CD4-positive, alpha-beta T cell treated with Interleukin-17A for 1 hour (primary cell): ENCODE data around the gene NDUFB4.

Experiments used
- DNase-seq: peaks from one replicate; pipeline ENCODE4 v3.0.0-alpha.2; 2020

NDUFB4 gene

DNA sequence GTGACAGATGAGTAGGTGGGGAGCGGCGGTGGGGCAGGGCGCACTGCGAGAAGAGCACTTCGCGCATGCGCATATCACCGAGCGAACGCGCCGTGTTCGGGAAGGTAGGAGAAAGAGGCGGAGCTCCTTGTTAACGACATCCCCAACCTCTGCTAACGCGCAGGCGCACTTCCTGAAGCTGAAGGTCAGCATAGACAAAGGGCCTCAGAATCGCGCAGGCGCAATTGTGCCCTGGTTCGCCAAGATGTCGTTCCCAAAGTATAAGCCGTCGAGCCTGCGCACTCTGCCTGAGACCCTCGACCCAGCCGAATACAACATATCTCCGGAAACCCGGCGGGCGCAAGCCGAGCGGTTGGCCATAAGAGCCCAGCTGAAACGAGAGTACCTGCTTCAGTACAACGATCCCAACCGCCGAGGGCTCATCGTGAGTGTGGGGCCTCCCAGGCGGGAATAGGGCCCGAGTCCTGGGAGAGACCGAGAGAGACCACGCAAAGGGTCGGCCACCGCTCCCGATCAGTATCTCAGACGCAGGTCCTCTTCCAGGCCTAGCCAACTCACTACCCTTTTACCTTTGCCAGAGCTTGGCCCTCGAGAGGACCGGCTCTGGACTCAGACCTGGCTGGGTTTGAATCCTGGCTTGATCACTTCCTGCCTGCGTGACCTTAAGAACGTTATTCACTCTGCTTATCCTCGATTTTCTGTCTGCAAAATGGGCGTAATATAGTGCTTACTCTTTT is at the start of gene NDUFB4:
TSS of gene NDUFB4 (plus strand) at position 221 of the 737 bp plus-strand sequence. CDS start at position 245, 24 bp downstream.
- DNase-seq, result peak; percentile 97

DNA sequence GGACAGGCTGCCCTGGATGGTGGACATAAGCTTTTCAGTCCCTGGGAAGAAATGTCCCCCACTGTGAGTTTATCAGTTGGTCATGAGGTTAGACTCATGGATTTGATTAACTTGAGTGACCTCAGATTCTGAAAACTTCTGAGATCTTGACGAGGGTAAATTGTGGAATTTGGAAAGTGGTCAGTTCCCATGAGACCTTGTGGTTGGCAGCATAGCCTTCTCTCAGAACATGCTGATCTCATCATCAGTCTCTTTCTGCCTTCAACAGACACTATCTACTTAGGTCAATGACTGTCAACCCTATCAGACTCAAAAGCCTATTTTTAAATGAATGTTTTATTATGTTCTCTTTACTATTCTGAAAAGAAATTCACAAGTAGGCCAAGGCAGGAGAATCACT is 45.6 kb upstream of the NDUFB4 start:
- DNase-seq, result no peak

DNA sequence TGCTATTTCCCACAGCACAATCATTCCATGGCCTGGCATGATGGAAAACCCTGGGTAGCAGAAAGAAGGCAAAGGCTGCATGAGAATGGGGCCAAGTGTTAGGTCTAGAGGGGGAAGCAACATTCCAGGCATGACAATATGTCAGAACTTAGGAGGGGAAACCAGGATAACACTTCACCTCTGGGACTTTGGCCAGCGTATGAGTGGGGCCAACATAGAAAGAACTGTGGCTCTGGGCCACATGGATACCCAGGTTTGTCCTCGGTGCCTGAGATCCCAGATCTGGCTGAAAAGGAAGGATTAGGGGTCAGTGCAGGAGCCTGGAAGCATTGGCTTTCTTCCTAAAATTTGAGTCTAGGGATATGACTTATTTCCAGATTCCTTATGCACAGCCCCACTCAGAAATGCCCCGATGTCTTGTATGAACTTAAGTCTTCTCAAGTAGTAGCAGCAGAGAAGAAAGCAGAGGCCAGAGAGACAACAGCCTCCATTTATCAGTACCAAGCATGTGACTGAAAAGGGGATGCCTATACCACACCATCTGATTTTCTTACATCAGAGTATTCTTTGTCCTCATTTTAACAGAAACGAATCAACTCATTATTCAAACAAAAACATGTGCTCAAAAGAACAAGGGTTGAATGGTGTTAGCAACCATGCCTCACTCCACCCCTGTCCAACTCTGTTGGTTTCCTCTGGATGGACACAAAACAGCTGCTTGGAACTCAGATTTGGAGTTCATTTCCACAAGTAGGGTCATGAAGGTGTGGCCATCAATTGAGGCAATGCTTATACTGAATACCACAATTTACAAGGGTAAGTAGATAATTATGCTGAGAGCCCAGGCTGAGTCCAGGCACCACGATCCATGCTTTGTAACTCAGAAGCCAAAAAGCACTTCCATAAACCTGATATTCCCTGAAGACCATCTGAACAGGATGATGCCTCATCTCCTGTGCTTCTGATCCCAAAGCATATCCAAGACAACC is 43.7 kb upstream of the NDUFB4 start:
- no peak for DNase-seq

DNA sequence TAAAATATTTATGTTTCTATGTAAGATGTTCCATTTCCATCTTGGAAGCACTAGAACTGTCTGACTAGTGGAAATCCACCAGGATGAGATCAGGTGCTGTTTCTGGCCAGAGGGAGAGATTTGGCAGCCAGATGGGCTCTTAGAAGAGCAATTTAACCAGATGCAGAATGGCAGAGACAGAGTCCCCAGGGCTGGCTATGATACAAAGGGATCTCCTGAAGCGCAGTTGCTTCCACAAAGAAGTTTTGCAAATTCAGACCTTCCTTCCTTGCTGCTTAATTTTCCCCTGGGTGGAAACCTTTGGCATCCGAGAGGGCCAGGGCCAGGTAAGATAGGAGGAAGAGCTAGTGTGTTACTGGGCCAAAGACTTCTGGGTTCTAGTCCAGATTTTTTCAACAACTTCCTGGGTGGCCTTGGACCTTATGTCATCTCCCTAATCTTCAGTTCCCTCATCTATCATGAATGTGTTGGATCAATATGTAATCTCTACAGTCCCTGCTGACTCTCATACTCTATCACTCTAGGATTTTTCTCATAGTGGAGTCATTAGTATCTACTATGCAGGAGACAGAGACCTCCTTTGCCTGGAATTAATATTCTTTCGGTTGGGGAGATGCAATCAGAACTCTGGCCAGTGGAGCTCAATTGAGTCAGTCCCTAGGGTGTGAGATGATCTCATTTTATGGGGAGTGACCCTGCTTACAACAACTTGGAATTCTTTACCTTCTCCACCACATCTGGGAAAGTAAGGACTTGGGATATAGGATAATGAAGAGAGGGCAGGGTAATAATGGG is 41.1 kb upstream of the NDUFB4 start:
- DNase-seq, result no peak

DNA sequence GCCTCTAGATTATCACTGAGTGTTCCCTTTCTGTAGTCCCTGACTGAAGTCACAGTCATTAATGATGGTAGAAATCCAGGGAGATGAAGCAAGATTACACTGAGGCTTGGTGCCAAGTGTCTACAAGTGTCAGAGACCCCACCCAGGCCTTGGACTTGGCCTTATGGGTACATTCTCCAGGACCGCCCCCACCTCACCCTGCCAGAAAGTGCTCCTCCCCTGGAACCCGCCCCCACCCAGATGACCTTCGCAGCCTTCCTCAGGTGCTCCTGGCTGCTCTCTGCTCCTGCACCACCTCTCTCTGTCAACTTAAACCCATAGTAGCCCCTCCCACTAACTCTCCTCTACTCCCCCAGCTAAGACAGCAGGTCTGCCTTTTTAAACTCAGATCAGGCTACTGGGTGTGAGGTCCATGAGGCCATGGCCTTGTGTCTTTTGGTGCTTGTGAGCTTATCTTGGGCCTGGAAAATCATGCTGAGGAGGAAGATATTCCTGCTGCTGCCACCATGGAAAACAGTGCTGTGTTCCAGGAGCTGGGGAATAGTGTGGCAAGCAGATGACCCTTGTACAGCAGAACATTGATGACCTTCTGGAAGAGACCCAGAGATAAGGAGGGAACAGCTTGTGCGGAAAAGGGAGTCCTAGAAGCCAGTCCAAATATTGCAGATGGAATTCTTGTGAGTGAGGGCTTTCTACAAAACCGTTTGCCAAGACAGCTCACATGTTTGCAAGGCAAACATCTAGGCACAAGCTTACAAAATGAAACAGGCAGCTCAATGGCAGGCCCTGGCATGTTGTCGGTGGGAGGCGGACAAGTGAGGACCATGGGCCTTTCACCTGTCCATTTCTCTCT is 40.3 kb upstream of the NDUFB4 start:
- no peak for DNase-seq

DNA sequence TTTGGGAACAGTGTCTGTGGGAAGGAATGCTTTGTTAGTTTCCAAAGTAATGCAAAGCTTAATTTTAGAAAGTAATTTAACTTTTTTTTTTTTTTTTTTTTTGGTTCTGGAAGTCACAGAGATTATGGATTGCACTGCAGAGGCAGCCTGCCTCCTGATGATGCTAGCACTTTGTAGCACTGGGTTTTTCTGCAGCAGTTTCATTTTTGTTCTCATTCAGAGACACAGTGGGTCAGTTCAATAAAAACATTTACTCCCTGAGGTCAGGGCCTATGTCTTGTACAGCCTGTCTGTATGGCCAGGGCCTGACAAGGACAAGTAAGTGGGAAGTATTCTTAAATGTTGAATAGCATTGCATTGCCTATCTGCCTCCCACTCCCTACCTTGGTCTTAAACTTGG is 39.0 kb upstream of the NDUFB4 start:
- no peak for DNase-seq

DNA sequence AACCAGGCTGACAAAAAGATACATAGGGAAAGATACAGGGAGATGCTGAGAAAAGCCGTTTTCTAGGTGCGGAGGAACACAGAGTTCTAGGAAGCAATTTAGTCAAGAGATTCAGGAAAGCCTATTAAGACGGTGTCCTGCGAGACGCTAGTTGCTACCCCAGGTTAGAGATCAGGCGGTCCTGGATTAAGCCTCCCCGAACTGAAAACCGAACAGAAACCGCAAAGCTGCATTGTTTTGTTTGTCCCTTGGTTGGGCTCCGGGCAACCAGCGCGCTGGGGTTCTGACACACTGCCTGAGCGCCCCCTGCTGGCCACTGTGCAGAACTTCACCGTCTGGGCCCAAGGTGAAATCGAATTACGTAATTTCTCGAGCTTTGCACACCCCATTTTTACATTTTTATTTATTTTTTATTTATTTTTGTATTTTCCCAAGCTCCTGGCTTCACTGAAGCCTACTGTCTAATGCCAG is 37.3 kb upstream of the NDUFB4 start:
- peak; percentile 93 for DNase-seq

DNA sequence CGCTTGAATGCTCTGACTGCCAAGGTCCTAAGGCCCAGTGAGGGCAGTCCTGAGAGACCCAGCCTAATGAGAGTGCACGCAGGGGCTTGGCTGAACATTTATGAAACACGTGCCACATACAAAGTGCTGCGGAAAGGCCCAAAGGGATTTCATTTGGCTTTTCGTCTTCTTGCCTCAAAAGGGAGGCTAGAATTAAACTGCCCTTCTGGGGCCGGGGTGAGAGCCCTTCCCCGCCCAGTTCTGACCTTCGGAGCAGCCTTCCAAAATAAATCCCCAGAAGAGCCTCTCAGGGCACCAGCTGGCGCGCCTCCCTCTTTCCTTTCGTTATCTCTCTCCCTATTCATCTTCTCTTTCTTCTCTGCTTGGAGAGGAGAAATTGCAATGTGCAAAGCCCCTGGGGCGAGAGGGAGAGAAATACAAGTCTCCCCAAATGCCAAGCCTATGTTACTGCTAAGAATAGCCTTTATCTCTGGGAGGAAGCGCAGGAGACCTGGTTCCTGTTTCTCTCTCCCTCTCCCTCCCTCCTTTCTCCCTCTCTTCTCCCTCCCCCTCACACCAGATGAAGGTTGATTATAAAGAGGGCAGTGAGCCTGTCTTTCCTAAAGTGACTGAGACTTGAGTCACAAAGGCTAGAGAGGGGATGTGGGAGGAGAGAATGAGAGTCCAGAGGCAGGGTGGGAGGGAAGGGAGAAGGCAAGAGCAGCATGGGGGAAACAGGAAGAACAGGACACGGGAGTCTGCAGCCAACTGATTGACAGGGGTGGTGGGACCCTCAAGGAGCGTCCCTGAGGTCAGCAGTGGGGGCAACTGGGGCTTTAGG is 36.7 kb upstream of the NDUFB4 start:
- DNase-seq, result no peak

DNA sequence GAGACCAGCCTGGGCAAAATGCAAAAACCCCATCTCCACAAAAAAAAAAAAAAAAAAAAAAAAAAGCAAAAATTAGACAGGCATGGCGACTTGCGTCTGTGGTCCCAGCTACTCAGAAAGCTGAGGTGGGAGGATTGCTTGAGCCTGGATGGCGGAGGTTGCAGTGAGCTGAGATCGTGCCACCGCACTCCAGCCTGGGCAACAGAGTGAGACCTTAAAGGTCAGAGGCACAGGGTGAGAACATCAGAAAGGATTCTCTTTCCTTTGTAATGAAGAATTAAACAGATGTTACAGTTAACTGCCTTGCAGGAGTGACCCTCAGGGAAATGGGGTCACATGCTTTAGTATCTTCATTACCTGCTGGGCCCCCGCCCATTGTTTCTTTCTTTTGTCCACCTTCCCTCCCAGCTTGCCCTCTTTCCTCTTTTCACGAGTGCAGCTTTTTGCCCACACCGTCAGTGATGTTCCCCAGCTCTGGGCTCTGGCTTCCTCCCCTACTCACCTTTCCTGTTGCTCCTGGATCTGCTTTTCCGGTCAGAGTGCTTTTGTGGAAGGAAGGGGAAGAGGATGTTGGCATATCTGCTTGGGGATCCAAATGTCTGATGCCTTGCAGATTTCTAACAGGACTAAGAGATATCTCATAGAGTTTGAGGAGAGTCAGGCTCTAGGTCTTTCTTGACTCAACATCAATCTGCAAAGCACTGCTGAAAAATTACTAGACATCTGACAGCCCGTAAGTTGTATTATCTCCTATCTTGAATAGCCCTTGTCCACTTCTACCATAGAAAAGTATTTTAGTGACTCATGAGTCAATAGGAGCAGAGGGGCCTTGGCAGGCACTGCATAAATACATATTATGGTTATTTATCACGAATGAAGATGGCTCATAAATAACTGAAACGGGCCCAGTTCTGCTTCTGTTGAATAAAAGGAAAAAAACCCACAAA is 35.6 kb upstream of the NDUFB4 start:
- DNase-seq, result no peak

DNA sequence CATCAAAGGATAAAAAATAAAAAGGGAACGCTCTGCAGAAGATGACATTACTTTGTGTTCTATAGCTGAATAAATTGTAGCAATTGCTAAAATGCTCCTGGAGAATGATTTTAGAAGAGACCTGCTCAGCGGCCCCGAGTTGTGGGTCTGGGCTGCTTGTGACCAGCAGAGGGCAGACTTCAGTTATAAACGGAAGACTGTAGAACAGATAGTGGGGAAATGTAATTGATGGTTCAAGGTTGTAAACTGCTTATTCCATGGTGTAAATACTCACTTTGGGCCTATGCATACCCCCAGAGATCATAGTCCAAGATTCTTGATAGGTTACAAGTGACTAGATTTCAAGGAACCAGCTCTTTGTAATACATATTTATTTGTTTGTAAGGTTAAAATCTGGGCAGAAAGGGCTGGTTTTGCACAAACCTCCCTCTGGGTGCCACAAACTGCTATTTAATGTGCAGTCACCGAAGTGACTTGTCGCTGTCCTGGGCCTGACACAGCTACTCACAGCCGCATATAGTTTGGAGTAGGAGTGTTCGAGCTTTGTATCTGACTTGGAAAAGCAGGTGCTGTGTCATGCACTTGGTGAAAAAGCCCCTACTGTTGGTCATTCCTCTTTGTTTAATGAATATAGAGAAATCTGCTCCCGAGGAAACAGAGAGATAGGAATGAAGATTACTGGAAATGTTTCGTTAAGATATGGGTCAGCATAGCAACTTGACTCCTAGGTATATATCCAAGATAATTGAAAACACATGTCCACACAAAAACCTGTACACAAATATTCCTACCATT is 34.7 kb upstream of the NDUFB4 start:
- peak; percentile 80 for DNase-seq

DNA sequence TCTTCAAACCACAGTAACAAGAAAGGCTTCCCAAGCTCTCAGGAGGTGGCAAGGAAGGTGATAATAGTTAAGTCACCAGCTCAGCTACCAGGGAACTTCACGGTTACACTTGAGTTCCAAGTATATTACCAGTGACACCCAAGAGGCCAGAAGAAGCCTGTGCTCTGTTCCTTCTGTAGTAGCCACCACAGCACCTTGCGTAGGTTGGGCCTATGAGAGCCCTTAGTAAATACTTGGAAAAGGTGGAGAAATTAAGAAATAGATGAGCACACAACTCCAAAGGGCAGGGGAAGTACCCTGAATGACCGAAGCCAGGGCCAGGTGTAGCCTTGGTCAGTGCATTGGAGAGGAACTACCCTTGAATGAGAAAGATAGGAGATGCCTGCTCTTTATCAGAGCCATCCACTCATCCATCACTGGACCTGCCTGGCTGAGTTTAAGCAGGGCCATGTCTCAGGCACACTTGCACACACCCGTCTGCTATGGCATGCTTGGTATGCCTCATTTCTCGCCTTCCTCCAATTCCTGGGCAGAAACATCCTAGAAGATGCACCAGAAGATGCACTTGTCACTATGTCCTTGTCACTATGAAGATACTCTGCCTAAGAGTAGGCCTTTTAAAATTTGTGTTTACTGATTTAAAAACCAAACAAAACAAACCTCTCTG is 32.6 kb upstream of the NDUFB4 start:
- DNase-seq, result no peak

DNA sequence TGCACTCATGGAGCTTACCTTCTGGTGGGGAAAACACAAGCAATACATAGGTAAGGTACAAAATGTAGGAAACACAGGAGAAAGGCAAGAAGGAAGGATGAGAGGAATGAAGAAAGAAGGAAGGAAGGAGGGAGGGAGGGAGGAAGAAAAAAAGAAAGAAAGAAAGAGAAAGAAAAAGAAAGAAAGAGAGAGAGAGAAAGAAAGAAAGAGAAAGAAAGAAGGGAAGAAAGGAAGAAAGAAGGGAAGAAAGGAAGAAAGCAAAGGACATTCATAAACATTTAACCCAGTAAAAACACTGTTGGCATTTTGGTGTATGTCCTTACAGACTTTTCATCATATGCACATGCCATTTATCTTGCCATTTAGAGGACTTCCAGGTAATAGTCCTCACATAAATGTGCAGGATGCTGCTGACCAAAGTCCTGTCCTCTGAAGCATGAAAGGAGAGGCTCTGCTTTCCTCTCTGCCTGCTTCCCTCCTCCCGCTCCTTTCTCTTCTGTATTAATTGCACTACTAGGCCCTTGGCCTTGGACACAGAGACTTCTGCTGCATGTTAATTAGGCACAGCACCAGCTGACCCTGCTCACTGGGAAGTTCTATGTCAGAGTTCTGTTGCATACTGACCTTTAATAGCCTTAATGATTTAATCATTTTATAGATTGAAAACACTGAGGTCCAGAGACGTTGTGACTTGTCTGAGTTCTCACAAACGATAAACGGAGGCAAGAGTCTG is 29.7 kb upstream of the NDUFB4 start:
- no peak for DNase-seq

DNA sequence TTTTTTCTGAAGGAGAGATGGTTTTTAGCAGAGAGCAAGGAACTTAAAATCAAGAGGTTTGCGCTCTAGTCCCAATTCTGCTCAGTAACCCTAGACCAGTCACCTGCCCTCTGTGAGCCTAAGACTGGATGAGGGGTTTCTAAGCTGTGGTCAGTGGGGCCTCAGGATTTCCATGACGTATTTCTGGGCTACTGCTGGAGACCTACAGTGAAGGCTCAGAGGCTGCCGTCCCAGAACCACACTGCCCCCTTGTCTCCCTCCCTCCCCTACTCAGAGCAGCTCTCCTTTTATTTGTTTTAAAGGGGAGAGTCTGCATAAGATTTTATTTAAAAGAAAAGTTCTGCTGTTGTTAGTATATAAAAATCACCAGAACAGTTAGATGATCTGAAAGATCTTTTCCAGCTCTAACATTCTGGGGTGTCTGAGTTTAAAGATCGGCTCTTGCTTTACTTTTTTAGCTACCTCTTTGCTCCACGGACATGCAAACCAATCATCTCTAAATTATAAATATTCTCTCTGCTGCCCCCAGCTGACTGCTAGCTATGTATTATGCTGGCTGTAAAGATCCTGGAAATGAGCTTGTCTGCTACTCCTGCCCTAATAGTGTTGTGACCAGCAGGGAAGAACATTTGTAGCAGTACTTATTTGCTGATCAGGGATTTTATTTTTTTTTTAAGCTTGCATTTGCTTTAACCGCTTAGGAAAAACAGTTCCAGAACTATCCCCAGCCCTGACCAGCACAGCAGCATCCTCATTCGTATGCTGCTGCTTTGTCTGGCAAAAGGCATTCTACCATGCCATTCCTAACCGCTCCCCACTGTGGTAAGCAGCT is 28.6 kb upstream of the NDUFB4 start:
- DNase-seq, result peak; percentile 24

DNA sequence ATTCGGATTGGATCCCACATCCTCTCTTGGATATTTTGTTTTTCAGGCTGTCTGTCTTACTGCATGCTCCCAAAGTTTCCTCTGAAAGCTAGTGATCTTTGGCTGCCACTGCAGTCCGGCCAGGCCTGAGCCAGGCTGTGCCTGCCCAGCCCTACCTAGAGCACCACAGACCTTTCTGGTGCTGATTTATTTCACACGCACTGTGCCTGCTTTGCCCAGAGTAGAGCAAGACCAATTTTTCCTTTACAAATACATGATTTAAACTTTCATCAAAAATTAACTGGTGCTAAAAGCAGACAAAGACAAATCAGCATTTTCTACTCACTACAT is 28.0 kb upstream of the NDUFB4 start:
- no peak for DNase-seq

DNA sequence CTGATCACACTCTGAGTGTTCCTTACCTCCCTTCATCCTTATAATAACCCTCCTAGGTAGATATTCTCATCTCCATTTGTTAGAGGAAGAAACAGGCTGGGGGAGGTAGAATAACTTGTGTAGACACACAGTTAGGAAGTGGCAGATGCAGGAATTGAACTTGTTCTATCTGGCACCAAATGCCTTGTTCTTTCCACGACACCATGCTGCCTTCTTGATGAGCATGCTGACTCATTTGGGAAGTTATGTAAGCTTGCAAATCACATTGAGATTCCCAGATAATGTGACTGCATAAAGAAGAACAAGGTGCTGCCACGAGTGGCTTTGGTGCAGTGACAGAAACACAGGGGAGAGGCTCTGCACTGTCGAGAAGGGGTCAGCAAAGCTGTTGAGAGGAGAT is 27.5 kb upstream of the NDUFB4 start:
- DNase-seq, result no peak

DNA sequence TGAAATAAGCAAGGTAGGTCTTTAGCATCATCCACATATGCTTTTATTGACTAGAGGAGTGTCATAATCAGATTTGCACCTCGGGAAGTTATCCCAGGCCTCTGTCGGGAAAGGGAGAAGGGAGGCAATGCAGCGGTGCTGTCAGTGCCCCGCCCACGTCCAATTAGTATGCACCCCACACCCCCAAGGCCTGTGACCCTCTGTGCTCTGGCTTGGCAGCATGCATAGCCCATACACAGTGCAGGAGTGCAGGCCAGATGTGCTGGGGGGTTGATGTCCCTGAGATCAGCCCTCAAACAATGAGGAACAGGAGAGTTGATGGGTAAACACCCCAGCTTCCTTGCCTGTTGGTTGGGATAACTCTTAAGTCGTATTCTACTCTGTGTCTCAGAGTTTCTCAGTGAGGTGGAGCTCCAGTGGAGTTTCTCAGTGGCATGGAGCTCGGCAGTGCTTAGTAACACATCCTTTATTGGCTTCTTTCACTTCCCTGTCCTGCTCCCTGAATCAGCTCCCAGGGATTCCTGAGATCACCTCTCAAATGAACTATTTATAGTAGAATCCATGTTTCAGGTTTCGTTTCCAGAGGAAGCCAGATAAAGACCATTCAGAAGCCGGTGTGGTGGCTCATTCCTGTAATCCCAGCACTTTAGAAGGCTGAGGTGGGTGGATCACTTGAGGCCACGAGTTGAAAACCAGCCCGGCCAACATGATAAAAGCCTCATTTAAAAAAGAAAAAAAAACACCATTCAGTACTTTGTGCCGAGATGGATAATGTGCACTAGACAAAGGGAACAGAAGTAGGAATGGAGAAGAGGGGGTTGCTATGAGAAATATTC is 26.7 kb upstream of the NDUFB4 start:
- DNase-seq, result no peak
